NCI-H187 treated with DMSO at 0.1 percent for 48 hours (cell line): ENCODE results near the gene MRPL42.
"Not testable (repeated sequence)": the region's sequence is repeated elsewhere in the genome, so short reads cannot be mapped to it uniquely, and the experiment has no call there.

Source experiments
- DNase-seq: peaks from one replicate; lab custom pipeline; 2025; lab: John Stamatoyannopoulos, UW

The MRPL42 gene

DNA sequence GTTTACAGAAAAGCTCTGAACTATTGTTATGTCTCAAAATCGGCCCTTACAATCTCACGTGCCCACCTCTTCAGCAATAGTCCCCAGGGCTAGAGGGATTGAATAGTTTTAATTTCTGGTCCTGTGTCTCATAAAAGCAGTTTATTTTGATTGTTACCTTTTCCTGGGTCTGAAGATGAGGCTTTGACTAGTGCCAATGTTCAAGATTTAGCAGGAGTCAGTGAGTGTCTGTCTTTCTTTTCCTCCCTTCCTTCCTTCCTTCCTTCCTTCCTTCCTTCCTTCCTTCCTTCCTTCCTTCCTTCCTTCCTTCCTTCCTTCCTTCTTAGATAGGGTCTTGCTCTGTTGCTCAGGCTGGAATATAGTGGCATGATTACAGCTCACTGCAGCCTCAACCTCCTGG is 80.5 kb downstream of the MRPL42 start:
- DNase-seq: no peak

DNA sequence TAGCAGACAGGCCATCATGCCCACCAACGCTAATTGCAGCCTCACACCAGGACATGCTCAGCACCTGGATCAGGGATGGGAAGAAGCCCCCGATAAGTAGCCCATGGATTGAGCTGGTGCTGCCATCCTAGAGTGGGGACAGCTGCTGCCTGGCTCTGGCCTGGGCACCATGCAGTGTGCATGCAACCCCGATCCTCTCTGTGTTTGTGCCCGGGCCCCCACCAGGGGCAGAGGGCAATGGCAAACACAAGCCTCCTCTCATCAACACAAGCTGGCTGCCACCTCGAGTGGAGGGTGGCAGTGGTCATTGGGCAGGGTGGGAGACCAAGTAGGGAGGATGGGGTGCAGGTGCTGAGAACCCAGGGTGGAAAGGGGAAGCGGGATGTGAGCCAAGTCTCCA is 81.9 kb downstream of the MRPL42 start:
- no peak for DNase-seq

DNA sequence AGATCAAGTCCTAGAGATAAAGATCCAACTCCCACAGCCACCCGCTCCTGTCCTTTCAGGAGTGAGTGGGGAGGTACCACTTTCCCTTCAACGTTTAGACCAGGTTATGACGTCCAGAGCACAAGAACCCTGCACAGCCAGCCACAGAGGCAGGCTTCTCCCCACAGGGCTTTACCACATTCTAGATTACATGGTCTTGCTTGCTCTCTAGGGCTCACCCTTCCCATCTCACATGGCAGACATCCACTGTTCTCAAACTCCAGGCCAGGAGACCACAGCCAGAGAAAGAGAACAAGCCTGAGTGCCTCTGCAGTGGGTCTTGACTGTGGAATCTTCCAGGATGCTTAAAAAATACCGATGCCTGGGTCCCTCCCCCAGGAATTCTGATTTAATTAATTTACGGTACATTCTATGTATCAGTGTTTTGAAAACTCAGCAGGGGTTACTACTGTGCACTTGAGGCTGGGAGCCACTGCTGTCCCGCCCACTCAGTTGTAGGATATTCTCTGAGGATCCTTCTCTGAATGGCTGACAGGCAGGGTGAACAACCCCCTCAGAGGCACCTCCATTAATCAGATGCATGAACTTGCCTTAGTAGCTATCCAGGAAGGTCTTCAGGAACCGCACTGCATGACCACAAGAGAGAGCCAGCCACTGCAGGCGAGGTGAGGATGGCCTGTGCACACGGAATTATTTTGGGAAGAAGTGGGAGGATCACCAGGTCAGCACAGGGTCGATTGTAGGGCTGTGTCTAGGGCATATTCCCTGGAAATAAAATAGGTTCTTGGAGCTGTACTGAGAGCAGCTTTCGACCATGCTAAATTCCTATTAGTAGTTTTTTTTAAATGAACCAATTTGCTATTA is 83.7 kb downstream of the MRPL42 start:
- DNase-seq: no peak

- DNase-seq: no peak
These were observed 85.1 kb downstream of the MRPL42 start for GRCh38 chr12:93552427-93552826.

DNA sequence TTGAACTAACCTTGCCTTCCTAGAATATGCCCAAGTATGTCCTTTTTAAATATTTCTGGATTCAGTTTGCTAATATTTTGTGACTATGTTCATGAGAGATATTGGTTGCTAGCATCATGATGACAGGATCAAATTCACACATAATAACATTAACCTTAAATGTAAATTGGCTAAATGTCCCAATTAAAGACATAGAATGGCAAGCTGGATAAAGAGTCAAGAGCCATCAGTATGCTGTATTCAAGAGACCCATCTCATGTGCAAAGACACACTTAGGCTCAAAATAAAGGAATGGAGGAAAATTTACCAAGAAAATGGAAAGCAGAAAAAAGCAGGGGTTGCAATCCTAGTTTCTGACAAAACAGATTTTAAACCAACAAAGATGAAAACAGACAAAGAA is 90.6 kb downstream of the MRPL42 start:
- DNase-seq: not testable (repeated sequence)

- not testable (repeated sequence) for DNase-seq
These were observed 91.4 kb downstream of the MRPL42 start for GRCh38 chr12:93558685-93559084.

DNA sequence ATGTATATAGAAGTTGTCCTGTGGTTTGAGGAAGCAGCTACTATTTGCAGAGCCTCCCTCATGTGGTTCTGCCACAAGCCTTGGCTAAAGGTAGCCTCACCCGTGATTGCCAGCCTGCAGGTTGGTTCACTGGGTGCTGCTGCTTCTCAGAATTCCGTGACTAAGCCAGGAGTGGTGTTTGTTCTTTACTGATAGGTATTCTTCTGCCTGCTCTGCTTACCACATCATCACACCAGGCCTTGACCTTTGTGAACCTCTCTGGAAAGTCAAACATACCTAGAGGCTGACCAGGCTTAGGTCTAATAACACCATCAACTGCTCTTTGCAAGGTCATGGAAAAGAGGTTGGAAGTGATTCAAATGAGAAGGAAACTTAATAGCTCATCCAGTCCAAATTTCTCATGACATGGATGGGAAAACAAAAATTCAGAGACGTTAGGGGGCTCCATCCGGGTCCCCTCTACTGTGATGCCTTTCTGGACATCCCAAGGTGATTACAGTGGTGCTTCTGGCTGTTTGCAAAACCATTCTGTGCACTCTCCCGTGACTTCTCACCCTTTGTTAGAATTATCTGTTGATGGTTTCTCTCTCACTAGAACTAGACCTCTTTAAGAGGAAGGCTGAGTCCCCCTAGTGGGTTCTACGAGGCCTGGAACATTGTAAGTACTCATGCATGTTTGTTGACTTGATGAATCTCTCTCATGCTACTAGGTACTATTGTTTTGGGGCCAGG is 96.7 kb downstream of the MRPL42 start:
- no peak for DNase-seq

GRCh38 chr12:93565760-93566159 is 98.4 kb downstream of the MRPL42 start:
- DNase-seq: no peak
